Astrocyte (in vitro differentiated cells and primary cell): ENCODE measurements around the gene KEL. TPM values are rescaled to one million over a fixed set of nuclear protein-coding genes. Genes with fewer than 3 reads are reported as not detected.

ENCODE experiments used
- DNase-seq: peaks from one replicate; pipeline ENCODE4 v3.0.0-alpha.2; 2010; ENCODE audit warnings: low read depth
- FAIRE-seq: peaks from 2 replicates; lab custom pipeline; 2011; peaks lifted over from hg19 to GRCh38; lab: Jason Lieb, UNC
- H2AFZ ChIP-seq: 2 replicates; pipeline ENCODE4 v1.6.0; 2012; ENCODE audit warnings: low read depth, low read length, inconsistent platforms
- H3K27ac ChIP-seq: 2 replicates; pipeline ENCODE4 v1.5.1; 2011; ENCODE audit warnings: low read depth, low read length, inconsistent platforms
- H3K27me3 ChIP-seq: 2 replicates; pipeline ENCODE4 v1.6.0; 2011; ENCODE audit warnings: low read length, inconsistent platforms; ENCODE audit not compliant: insufficient read depth
- H3K36me3 ChIP-seq: 2 replicates; pipeline ENCODE4 v1.5.1; 2011; ENCODE audit warnings: low read length, inconsistent platforms; ENCODE audit not compliant: insufficient read depth
- H3K4me1 ChIP-seq: 2 replicates; pipeline ENCODE4 v1.5.1; 2011; ENCODE audit warnings: low read length, inconsistent platforms; ENCODE audit not compliant: insufficient read depth
- H3K4me2 ChIP-seq: 2 replicates; pipeline ENCODE4 v1.6.0; 2012; ENCODE audit warnings: low read length, inconsistent platforms
- H3K4me3 ChIP-seq: 2 replicates; pipeline ENCODE4 v1.5.1; 2011; ENCODE audit warnings: low read depth, mild to moderate bottlenecking, low read length, inconsistent platforms; ENCODE audit not compliant: insufficient read depth
- H3K79me2 ChIP-seq: 2 replicates; pipeline ENCODE4 v1.6.0; 2012; ENCODE audit warnings: mild to moderate bottlenecking, low read length, inconsistent platforms; ENCODE audit not compliant: insufficient read depth
- H3K9ac ChIP-seq: 2 replicates; pipeline ENCODE4 v1.6.0; 2012; ENCODE audit warnings: mild to moderate bottlenecking, low read length, inconsistent platforms
- H3K9me3 ChIP-seq: 2 replicates; pipeline ENCODE4 v1.5.1; 2012; ENCODE audit warnings: low read depth, mild to moderate bottlenecking, low read length, inconsistent platforms; ENCODE audit not compliant: insufficient read depth
- H4K20me1 ChIP-seq: 2 replicates; pipeline ENCODE4 v1.6.0; 2012; ENCODE audit warnings: low read length, inconsistent platforms; ENCODE audit not compliant: insufficient read depth
- H3K27ac Mint-ChIP-seq: one replicate; pipeline ENCODE4 v1.8.0; 2021; ENCODE audit warnings: mild to moderate bottlenecking, mixed read lengths; ENCODE audit not compliant: unreplicated experiment
- H3K27me3 Mint-ChIP-seq: one replicate; pipeline ENCODE4 v1.8.0; 2021; ENCODE audit warnings: low read depth, mixed read lengths; ENCODE audit not compliant: unreplicated experiment
- H3K36me3 Mint-ChIP-seq: one replicate; pipeline ENCODE4 v1.8.0; 2021; ENCODE audit warnings: low read depth, mixed read lengths; ENCODE audit not compliant: unreplicated experiment
- H3K4me1 Mint-ChIP-seq: one replicate; pipeline ENCODE4 v1.8.0; 2021; ENCODE audit warnings: low read depth, mixed read lengths; ENCODE audit not compliant: unreplicated experiment
- H3K4me3 Mint-ChIP-seq: one replicate; pipeline ENCODE4 v1.8.0; 2021; ENCODE audit warnings: mild to moderate bottlenecking, moderate library complexity, mixed read lengths; ENCODE audit not compliant: unreplicated experiment
- H3K9me3 Mint-ChIP-seq: one replicate; pipeline ENCODE4 v1.8.0; 2021; ENCODE audit warnings: mild to moderate bottlenecking, mixed read lengths; ENCODE audit not compliant: unreplicated experiment
- CTCF ChIP-seq: IDR thresholded peaks from 2 replicates; pipeline ENCODE4 v1.5.1; 2011; ENCODE audit warnings: low read depth, mild to moderate bottlenecking, inconsistent platforms, low read length, moderate library complexity; ENCODE audit not compliant: insufficient read depth
- EZH2 ChIP-seq: IDR thresholded peaks from 2 replicates; pipeline ENCODE4 v1.6.1; 2012; ENCODE audit warnings: mild to moderate bottlenecking, low read length, inconsistent platforms; ENCODE audit not compliant: insufficient read depth
- total RNA-seq: library from RNA; stranded (reverse); gene quantifications from 2 replicates; pipeline ENCODE4 v1.2.1, GENCODE V29; 2021

KEL gene
- total RNA-seq, 1 donor from 2014 or later = not detected

- Mint-ChIP-seq H3K36me3 (no peaks in the 10 kb centered on the region), H3K27ac (no peak overlapping the region), H3K9me3 (no peaks in the 10 kb centered on the region), H3K27me3 (peaks cover 10% of the 10 kb centered on the region), H3K4me1 (peaks cover 1% of the 10 kb centered on the region), H3K4me3 (no peak overlapping the region)
- TF ChIP-seq EZH2 (no peak), CTCF (no peak)
- FAIRE-seq (no peak), DNase-seq (no peak)
- H3K79me2 ChIP-seq = no peaks in the 10 kb centered on the region
- H3K36me3 ChIP-seq = no peaks in the 10 kb centered on the region
- H3K9me3 ChIP-seq = peaks cover 4% of the 10 kb centered on the region
- H3K9ac ChIP-seq = no peak overlapping the region
- H3K27me3 ChIP-seq = no peaks in the 10 kb centered on the region
- H3K4me2 ChIP-seq = no peak overlapping the region
- H3K4me3 ChIP-seq = no peak overlapping the region
- no peaks in the 10 kb centered on the region for H3K4me1 ChIP-seq
- no peak overlapping the region for H2AFZ ChIP-seq
- H4K20me1 ChIP-seq = no peaks in the 10 kb centered on the region
- no peak overlapping the region for H3K27ac ChIP-seq
Observed at GRCh38 chr7:142908921-142909890, 53.0 kb downstream of the KEL start.

- Histone ChIP-seq H3K4me2 (no peak overlapping the region), H3K9me3 (peaks cover 4% of the 10 kb centered on the region)
- no peaks in the 10 kb centered on the region for H3K9me3 Mint-ChIP-seq
Observed at GRCh38 chr7:142908290-142908689, 53.9 kb downstream of the KEL start.

More at GRCh38 chr7:142908290-142908689, 53.9 kb downstream of the KEL start:
- no peaks in the 10 kb centered on the region for H4K20me1 ChIP-seq
- Mint-ChIP-seq H3K4me3 (no peak overlapping the region), H3K4me1 (no peaks in the 10 kb centered on the region), H3K36me3 (no peaks in the 10 kb centered on the region), H3K27ac (no peak overlapping the region), H3K27me3 (peaks cover 10% of the 10 kb centered on the region)
- H3K27me3 ChIP-seq = no peaks in the 10 kb centered on the region
- no peak overlapping the region for H3K4me3 ChIP-seq
- FAIRE-seq = no peak
- no peaks in the 10 kb centered on the region for H3K79me2 ChIP-seq
- H3K36me3 ChIP-seq = no peaks in the 10 kb centered on the region
- no peak overlapping the region for H2AFZ ChIP-seq
- TF ChIP-seq EZH2 = no peak
- TF ChIP-seq CTCF = no peak
- no peaks in the 10 kb centered on the region for H3K4me1 ChIP-seq
- no peak for DNase-seq
- H3K9ac ChIP-seq = no peak overlapping the region
- H3K27ac ChIP-seq = no peak overlapping the region
